GM21447 (cell line): ENCODE data around the gene CDC14B.

Experiments
- ATAC-seq: cut with Tn5 transposase; IDR thresholded peaks from one replicate; pipeline ENCODE4 v1.9.1; 2021; ENCODE audit not compliant: unreplicated experiment

The CDC14B gene

DNA sequence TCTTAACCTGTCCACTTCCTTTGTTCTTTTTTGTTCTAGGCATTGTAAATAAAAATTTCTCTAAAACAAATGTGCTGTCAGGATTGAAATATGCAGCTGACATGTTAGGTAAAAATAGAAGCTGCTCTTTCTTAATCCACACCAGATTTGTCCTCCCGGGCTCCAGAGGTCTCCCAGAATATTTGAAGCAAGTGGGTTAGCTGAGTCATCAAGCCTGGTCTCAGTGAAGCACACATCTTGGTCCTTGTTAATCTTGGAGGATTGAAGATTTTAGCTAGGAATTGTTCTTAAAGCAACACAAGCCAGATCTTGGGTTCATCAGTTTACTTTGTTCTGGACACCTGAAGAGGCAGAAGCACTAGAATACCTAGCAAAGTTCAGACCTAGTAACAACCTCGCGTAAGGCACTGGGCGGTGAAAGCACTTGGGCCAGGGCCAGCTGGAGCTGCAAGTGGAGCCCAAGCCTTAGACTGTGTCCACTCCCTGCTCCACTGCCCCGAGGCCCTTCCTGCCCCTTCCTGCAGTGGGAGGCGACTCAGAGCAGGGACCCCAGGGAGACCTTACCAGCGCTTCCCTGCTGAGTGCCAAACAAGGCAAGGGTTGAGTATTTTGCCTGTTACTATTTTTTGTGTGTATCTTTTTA lies 133.1 kb downstream of the CDC14B start:
- no peak for ATAC-seq

DNA sequence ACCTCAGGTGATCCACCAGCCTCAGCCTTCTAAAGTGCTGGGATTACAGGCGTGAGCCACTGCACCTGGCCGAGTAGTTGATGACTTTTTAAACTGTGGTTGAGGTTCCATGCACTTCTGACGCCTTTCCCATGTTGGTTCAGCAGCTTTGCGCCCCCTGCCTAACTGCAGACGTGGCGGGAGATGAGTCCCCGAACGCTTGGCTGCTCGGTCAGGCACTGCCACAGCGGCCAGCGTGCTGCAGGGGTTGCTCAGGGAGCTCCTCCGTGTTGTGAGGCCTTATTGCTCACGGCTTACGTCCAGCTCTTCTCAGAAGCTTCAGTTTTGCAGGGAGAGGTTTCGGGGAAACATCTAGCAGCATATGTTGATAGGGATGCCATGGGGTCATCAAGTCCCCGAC lies 134.4 kb downstream of the CDC14B start:
- ATAC-seq = no peak

DNA sequence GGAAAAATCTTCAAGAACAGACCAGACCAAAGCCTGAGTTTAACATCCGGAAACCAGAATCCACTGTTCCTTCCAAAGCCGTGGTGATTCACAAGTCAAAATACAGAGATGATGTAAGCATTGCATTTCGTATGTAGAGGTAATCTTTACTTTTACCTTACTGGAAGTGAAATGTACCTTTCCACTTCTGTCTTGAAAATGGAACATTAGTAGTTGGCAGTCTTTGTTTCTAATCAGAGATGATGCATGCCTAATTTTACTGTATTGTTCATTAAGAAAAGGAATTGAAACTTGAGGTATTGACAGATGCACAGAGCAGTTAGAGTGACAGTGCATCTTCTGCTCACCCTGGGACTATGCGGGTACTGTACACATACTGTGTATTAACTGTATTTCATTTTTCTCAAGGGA lies 135.1 kb downstream of the CDC14B start:
- ATAC-seq = peak; percentile 94

DNA sequence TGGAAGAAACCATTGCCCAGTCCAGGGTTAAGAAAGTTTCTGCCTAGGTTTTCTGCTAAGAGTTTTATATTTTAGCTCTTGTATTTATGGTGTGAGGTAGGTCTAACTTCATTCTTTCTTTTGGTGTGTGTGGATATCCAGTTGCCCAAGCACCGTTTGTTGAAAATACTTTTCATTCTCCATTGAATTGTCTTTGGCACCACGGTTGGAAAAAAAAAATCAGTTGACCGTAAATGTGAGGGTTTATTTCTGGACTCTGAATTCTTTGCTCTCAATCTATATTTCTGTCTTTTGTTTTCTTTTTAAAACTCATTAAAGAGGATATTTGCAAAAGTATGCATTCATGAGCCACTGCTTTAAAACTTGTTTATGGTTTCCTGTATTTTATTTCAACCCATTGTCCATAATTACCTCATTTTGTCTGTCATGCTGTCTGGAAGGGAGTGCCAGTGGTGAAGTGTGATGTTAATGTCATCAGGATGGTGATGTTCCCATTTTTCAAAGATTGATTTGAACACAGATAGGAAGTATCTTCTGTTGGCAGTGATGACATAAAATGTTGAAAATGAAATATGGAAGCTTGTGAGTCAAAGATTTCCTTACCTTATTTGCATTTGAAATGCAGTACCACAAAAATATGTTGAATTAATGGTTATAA lies 135.8 kb downstream of the CDC14B start:
- no peak for ATAC-seq

DNA sequence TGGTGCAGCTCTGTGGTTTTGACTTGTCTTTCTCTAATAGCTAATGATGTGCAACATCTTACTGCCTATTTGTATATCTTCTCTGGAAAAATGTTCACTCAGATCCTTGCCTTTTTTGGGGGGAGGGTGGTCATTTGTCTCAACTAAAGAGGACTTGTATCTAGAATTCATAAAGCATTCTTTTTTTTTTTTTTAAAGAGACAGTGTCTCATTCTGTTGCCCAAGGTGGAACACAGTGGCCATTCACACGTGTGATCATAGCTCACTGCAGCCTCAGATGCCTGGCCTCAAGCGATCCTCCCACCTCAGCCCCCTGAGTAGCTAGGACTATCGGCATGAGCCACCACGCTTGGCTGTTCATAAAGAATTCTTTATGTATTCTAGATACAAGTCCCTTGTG lies 136.4 kb downstream of the CDC14B start:
- no peak for ATAC-seq

DNA sequence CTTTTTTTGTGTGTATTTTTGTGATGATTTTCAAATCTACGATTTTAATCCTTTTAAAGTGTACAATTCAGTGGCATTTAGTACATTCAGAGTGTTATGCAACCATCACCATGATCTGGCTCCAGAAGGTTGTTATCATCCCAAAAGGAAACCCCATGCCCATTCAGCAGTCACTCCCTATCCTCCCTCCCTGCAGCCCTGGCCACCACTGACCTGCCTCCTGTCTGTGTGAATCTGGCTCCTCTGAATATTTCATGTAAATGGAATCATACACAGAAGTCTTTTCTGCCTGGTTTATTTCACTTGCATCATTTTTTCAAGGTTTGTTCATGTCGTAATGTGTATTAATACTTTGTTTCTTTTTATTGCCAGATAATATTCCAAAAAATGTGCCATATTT lies 137.2 kb downstream of the CDC14B start:
- no peak for ATAC-seq

DNA sequence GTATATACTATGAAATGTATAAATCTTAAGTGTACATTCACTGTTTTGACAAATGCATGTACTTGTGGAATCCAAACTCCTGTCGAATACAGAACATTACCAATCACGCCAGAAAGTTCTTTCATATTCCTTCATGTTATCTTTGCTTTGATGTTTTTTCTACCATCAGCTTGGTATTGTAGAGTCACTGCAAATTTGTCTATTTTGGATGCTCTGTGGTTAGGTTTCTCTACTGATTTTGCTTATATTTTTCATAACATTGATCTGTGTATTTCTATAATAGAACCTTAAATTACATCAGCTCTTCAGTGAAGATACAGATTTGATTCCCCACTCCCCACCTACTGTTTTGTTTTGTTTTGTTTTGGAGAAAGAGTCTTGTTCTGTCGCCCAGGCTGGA lies 138.9 kb downstream of the CDC14B start:
- ATAC-seq = no peak

DNA sequence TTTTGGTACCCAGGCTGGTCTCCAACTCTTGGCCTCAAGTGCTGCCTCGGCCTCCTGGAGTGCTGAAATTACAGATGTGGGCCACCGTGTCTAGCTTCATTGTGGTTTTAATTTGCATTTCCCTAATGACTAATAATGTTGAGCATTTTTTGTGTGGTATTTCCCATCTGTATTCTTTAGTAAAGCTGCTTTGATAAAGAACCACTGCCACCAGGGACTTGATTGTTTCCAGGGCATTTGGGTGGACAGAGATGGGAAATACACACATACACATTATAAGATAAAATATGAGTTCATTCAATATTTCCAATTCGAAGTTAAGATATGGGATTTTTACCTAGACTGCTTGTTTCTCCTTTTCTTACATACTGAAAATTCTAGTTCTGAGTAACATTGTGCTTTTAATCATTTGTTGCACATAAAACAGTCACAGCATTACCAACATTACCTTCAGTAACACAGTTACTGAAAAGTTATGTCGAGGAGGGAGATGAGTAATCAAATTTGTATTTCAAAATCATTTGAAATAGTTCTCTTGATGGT lies 140.7 kb downstream of the CDC14B start:
- ATAC-seq = peak; percentile 77

DNA sequence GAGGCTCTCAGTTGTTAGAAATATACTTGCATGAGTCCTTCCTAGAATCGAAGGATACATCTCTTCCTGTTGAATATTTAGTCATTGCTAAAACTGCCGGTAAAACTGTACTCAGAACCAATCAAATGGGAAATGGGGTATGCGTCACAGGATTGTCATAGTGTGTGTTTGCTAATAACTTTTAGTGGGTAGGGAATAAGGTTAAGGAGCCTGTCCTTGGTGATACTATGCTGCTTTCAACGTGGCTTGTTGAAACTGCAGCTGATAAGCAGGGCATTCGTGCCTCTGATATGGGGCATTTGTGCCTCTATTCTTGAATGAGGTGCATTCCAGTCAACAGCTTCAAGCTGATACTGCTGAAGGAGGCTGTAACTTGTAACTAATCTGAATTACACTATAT lies 143.1 kb downstream of the CDC14B start:
- ATAC-seq = no peak

DNA sequence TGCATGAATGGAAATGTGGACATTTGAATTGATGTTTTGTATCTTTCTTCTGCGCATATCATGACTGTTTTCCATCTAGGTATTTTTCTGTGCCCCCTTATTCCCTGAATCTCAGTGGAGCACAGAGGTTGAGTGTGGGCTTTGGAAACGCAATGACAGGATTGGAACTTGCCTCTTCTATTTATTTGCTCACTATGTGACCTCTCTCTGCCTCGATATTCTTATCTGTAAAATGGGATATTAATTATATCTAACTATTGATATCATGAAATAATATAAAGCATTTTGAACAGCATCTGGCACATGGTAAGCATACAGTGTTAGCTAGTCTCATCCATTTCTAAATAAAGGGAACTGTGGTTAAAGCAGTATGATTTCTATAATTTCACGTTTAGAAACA lies 143.6 kb downstream of the CDC14B start:
- no peak for ATAC-seq

DNA sequence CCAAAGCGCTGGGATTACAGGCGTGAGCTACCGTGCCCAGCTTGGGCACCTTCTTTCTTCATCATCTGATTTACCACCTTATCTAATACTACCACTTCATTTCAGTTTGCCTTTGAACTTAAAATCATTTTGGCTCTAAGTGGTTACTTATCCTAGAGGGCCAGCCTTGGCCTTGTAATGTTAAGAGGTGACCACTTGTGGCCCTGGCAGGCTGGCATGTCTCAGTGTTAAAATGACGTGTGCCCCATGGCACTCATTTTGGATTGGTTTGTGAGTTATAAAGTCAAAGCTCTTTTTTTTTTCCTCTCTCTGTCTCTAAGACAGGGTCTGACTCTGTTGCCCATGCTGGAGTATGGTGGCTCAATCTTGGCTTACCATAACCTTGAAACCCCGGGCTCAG lies 151.9 kb downstream of the CDC14B start:
- ATAC-seq = no peak

DNA sequence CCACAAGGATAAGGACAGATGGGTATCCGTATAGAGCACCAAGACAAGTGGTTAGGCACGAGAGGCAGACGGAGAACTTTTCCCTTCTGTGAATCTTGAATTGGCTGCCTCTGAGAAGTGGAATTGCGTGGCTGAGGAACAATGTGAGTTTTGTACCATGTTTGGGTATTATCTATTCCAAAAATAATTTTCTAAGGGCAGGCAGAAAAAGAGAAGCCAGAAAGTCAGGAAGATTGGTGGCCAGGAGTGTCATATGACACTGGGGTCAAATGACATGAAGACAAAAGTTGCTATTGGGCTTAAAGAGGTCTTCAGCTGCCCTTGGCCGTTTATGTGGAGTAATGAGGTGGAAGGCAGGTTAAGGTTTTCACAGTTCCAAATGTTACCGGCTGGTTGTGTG lies 155.2 kb downstream of the CDC14B start:
- no peak for ATAC-seq

DNA sequence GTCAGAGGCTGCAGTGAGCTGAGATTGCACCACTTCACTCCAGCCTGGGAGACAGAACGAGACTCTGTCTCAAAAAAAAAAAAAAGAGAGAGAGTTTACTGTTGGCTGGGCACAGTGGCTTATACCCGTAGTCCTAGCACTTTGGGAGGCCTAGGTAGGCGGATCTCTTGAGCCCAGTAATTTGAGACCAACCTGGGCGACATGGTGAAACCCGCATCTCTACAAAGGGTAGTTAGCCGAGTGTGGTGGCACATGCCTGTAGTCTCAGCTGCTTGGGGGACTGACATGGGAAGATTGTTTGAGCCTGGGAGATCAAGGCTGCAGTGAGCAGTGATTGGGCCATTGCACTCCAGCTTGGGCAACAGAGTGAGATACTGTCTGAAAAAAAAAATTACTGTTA lies 157.1 kb downstream of the CDC14B start:
- no peak for ATAC-seq

DNA sequence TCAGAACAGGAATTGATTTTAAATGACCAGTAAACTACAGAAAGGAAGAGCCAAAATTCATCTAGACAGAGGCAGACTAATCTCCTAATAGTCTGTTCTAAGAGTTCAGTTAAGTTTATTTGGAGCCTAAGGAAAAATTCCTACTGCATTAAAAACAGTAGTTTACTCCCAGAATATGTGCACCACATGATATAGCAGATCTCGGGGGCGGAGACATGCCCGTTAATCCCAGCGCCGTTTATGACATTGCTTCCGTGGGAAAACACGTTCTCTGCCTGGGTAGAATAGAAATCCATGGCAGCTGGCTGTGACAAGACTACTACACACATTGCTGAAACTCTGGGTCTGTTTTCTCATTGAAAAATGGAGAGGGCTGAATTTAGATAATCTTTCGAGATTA lies 158.3 kb downstream of the CDC14B start:
- ATAC-seq = no peak

DNA sequence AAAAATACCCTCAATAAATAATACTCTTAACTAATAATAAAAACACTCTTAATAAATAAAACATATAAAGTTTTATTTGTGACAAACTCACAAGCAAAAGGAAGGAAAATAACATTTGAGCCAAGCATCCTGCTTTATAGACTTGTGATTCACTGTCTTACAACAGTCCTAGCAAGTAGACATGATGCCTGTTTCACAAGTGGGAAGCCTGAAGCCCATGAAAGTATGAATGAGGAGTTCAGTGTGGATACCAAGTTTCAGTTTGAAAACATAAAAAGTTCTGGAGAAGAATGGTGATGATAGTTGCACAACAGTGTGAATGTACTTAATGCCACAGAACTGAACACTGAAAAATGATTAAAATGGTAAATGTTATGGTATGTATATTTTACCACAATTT lies 158.8 kb downstream of the CDC14B start:
- ATAC-seq = no peak

DNA sequence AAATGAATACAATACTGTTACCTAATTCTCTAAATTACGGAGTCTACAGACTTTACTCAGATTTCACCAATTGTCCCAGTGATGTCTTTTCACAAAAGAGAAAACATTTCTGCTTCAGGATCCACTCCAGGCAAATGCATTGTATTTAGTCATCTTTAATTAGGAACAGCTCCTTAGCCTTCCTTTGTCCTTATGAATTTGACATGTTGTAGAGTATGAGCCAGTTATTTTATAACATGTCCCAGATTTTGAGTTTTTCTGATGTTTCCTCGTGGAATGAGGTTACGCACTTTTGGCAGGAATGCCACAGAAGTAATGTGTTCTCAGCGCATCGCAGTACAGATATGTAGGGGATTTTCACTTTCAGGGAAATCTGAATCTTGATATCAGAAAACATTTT lies 159.2 kb downstream of the CDC14B start:
- no peak for ATAC-seq

DNA sequence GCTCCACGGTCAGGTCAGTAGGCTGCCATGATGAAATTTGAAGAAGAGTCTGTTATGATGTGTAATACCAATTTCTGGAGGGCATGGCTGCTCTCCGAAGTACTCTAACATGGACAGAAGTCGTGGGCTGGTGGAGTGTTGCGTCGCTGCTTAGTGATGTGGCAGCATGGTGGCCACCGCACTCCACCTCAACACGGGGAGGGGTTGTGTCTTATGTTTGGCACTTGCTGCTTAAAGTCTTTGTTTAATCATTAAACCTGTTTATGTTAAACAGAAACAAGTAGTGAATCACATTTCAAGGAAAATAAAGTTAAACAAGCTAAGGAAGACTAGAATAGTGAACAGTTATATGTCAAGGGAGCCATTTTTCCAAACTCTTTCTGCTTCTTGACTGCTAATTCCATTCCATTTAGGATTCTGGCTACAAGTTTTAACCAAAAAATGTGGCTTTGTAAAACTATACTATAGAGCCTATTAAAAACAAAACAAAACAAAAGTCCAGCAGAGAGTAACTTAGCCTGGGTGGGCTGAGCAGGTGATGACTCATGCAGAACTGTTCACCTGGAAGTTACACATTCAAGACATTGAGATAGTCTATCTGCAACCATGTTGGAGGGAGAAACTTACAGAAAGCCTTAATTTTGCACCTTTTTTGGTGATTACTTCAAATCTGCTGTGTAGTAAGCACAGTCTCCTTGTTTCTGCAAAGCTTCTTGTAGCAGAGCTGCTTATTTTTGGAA lies 160.2 kb downstream of the CDC14B start:
- ATAC-seq = no peak

DNA sequence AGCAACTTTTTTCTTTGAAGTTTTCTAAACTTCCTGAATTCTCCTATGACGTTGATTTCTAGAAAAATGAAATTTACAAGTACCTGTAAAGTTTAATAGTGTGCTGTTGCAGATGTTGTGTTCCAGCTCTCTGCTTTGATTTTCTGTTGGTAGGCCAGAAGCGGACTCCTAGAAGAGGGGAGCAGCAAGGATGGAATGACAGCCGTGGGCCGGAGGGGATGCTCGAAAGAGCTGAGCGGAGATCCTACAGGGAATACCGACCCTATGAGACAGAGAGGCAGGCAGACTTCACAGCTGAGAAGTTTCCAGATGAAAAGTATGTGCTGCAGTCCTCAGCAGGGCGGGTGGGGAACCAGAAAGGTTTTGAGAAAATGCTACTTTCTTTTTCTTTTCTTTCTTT lies 161.4 kb downstream of the CDC14B start:
- ATAC-seq = no peak

DNA sequence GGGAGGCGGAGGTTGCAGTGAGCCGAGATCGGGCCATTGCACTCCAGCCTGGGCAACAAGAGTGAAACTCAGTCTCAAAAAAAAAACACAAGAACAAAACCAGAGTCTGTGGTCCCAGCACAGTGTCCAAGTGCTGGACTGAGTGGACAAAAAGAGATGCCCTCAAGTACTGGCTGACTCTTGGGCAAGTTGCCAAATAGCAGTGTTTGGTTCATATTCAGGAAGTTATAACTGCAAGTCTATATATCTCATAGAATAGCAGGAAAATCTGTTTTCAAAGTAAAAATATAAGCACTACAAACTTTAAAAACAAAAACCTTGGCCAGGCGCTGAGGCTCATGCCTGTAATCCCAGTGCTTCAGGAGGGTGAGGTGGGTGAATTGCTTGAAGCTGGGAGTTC lies 162.4 kb downstream of the CDC14B start:
- ATAC-seq = no peak

DNA sequence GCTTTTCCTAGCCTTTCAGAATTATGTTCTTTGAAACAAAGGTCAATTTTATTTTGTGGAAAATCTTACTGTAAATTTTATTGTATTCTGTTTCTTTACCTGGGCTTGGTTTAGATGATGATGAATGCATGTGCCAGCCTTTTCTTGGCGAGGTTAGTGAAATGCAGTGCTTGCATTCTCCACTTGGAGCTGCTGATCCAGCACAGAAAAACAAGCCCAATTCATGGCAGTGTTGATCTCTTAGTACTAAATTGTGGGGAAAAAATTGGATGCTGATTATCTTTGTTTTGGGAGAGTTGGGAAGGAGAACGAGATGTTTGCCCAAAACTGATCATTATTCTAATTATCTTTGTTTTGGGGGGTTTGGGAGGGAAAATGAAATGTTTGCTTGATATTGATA lies 166.0 kb downstream of the CDC14B start:
- no peak for ATAC-seq

DNA sequence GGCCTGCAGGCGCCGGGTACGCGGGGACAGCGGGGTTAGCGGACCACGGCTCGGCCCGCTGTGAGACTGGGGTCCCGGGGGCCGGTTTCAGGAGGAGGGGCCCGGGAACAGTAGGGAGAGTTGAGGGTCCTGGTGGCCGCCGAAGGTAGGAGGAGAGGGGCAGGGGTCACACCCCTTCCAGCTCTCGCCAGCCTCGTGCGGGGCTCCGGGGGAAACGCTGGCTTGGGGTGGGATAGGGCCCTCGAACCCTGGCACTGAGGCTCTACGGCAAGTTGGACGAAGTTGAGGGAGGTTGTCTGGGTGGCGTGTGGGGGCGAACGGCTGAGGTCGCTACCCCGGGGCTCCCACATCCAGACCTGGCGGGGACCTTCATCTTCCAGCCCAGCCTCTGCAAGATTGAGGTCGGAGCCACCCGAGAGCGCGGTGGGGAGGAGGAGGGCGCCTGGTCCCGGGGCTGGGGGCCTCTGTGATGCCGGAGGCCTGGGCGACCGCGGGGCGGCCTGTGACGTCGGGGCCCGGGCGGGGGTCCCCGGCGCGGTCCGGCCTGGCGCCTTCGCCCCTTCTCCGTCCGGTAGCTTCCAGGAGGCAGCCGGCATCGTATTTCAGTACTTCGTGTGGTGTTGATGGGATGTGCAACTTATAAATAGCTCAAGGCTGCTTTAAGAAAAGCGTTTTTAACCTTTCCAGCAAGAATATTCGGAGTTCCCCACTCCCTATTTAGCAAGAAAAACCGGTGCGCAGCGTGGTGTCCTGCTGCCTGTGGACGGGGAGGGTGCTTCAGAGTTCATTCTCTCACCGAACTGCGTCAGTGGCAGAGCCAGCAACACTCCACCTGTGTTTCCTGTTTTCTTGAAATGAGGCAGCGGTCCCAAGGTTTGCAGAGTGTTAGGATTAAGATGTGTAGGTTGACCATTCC lies 168.8 kb downstream of the CDC14B start:
- peak; percentile 12 for ATAC-seq
